HG02852 (cell line): ENCODE data around the gene HOXB13.
"Not testable (repeated sequence)": the region's sequence is repeated elsewhere in the genome, so short reads cannot be mapped to it uniquely, and the experiment has no call there.

Experiments used
- ATAC-seq: cut with Tn5 transposase; IDR thresholded peaks from one replicate; pipeline ENCODE4 v1.9.1; 2021; ENCODE audit warnings: mild to moderate bottlenecking, moderate library complexity; ENCODE audit not compliant: unreplicated experiment

The HOXB13 gene

DNA sequence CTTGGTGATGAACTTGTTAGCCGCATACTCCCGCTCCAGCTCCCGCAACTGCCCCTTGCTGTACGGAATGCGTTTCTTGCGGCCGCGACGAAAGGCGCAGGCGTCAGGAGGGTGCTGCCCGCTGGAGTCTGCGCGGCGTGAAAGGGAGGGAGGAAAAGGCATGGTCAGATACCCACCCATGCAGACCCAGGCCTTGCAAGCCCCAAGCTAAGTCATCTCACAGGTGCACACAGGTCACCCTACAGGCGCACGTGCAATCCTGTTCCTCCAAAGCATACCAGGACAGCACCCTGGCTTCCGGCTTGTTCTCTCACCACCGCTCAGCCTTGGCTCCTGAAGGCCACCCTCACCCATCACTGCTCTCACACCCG is 1.6 kb downstream of the HOXB13 start:
- ATAC-seq = no peak

DNA sequence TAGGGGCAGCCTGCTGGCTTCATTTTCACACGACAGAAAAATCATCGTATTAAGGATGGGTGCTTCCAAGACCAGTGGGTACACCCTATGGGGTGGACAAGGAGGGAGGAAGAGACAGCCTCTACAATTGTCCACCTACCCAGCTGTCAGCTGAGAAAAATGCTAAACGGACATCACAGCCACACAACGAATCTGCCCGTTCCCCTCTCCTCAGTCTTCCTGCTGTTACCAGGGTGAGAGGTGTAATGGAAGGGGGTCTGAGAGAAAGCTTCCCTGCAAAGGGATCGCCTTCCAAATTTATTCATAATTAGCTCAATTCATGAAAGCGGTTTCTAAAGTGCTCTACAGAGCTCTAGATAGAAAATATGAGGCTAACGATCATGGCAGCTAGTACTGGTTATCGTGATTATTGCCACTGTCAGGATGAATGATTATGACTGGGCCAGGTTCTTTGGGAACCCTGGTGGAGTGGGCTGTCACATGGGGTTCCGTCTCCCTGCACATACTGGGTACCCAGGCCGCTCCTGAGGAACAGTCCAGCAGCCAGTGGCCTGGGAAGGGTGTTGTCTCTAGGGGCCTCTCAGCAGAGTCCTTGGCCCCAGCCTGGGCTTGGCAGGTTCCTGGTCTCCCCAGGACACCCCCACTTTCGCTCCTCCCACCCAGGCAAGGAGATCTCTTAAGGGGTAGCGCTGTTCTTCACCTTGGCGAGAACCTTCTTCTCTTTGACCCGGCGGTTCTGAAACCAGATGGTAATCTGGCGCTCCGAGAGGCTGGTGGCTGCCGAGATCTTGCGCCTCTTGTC is 2.2 kb downstream of the HOXB13 start:
- no peak for ATAC-seq

DNA sequence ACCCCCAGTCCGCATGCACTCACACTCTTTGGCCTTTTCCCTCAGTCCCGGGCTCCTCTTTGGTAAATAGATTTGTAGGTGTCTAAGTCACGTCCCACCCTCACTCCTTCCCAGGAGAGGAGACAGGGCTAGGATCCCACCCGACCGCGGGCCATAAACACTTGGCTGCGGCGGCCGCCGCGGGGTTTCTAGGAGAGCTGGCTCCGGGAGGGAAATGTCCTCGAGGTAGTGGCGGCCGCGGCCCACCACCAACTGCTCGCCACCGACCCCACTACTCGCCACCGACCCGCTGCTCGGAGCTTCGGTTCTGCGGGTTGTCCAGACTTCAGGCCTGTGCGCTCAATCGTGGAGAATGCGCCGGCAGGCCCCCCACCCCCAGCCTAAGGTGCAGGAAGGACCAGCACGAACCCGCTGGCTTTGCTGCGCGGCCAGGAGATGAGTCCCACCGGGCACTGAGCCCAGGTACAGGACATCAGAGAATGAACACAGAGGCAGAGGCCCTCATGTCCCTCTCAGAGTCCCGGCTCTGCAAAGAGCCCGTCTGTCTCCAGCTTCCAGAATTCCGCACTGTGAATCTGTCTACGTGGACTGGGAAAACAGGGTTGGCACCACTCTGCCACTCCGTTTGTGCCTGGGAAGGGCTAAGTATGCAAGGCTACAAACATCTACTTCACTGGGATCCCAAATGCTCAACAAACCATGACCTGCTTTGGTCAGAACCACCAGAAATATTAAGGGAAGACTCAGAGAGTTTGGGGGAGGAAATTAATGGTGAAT is 3.1 kb downstream of the HOXB13 start:
- ATAC-seq = no peak

DNA sequence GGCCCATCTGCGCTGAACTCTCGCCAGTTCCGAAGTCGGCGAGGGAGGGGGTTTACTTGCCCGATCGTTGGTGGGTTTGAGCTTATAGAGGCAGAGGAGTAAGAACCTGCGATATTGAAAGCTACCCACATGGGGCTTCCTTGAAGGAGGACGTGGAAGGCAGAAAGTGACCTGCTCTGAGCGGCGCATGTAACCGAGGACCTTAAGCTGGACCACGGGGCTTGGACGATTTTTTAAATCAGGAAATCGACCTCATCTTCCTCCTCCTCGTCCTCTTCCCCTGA is 3.6 kb downstream of the HOXB13 start:
- no peak for ATAC-seq

DNA sequence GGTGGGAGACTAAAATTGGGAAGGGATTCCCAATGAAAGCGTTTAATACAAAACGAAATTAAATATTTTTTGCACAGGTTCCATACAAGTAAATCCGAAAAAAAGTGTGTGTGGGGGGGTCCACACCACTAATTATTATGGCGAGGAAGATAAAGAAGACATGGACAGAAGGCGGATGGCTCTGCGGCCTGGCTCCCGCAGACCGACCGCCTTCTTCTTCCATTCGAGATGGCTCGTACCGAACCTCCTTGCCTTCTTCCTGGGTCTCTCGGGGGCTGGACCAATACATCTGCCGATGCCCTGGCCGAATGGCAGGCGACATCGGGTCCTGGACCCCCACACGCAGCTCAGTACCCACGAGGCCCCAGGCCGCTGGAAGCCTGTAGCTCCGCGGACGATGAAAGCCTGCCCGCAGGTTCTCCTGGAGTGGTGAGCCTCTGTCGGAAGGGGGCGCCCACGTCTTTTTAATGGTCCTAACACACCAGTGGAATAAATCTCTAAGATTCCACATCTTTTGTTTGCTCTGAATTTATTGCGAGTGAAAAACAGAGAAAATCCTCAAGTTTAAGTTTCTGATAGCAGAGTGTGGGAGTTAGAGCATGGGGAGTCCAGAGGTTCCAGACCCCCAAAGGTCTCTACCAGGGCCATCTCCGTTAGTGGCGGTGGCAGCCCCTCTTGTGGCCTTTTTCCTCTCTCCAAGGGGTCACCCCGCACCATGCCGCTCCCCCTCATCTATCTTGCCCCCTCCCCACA is 4.1 kb downstream of the HOXB13 start:
- no peak for ATAC-seq

DNA sequence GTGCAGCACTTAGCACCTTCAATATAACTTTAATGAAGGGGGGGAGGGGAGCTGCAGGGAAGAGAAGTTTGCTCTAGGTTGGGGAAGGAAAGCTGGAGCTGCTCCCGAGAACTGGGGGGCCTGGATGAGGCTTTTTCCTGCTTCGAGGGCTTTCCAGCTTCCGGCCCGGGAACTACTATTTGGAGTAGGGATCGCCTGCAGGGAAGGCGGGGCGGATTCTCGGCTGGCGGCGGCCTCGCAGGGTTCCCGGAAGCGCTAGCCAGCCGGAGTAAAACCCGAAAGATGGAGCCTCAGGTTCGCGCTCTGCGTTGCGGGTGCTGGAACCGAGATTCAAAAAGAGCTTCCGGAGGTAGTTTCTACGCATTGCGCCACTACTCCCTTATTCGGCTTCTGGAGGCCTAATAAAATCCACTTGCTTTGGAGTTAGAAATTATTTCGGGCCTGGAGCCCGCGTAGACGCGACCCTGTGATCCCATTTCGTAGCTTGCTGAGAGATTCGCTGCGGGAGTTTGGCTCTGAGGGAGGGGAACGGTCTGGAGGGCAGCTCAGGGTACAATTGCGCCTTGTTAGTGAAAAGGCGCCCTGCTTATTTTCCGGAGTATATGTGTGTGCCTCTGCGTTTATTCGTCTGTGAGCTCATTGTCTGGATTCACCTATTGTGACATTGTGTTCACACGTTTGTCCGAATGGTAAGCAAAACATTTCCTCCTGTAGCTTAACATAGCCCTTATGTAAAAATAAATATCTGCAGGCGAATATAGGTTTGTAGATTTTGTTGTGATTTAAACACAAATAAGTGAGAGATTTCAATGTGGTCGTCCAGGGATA is 4.9 kb downstream of the HOXB13 start:
- no peak for ATAC-seq

DNA sequence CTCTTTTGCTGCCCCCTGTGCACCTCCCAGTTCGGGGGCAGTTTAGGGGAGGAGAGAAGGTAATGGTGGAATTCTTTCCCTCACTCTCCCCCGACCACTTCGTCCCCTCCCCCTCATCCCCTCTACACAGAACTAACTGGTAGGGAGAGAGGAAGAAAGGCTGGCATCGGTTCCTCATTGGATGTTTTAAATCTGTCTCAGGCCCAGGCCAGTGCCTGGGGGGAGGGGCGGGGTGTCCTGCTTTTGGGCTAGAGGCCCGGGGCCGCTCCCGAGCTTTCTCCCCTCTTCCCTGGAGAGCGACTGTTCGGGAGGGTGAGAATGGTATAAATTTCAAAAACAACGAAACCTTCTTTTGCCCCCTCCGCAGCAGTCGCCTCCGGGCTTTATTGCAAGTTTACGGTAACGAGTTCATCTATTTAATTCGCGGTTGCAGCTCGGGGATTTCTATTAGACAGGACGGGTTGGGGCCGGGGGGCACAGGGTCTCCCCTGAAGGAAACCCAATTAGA is 5.6 kb downstream of the HOXB13 start, which contains the start of gene PRAC2:
TSS of gene PRAC2 (plus strand) at position 271 of the 508 bp plus-strand sequence. CDS start 1,226 bp downstream, outside the sequence.
- ATAC-seq = no peak

DNA sequence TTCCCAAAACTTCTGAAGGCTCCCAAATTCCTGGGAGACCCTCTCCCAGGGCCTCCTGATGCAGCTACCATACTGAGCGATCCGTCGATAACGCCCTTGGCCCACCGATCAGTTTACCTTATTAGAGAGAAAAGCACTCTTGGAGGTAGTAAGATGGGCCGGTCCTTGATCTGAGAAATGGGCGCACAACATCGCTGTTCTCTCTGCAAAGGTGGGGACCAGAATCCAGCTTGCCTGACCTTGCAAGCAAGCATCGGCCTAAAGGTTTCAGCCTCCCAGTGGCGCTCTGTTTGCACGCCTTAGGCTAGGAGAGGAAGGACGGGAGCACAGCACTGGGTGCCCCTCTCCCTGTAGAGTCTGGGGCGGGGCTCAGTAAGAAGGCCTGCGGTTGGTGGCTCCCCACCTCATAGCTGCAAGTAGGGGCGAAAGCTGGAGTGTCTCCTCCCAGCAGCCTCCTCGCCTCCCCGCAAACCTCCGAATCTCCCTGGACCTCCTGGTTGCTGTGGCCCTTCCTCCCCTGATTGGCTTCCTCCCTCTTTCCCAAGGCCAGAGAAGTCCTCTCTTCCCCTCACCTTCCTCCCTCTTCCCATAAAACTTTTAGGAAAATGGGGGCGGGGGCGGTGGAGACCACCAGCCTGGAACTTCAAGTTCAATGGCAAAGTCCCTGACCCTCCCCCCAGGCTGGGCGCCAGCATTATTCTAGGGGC is 6.2 kb downstream of the HOXB13 start, which contains the start of gene PRAC1:
TSS of gene PRAC1 (minus strand) at position 318 of the 707 bp plus-strand sequence. CDS start at position 192, 126 bp downstream.
- ATAC-seq = no peak

DNA sequence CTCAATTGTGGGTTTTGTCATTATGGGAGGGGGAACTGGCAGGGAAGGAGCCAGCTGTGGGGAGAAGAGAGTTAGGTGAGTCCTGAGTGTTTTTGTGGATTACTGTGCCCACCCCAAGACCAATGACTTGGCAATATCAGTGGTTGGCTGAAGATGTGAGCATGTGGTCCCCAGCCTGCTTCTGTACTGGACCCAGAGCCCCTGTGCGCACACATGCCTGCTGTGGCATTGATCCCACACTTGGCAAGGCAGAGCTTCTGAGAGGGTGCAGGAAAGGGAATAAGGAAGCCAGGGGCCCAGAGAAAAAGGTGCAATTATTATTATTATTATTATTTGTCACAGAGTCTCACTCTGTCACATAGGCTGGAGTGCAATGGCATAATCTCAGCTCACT is 7.5 kb downstream of the HOXB13 start:
- ATAC-seq = no peak

DNA sequence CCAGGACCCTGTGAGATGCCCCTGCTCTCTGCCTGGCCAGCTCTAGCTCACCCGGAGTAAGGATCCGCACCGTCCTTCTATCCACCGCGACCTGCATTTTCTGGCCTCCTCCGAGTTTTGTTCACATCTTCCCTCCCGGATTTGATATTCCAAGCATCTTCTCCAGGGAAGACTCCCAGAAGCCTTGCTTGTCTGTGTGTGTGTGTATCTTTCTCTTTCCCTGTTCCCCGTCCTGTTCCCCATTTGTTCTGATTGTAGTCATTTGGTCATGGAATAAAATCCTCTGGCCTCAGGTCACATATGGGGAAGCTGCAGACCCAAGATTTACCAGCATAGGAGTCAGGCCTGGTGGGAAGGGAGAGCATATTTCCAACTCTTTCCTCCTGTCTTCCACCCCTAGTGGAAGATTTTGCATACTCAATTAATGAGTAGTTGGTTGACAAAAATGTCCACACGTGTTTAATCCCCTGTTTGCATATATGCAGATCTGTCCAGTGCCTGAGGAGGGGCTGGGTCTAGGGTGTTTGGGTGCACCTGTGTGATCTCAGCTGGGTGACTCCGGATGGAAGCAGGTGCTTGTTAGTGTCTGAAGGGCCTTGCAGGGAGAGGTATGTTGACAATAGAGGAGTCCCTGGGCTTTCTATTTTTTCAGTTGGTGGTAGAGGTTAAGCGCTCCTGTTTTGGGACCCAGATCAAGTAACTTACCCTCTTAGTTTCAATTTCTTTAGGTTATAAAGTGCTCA is 8.1 kb downstream of the HOXB13 start:
- ATAC-seq = no peak

DNA sequence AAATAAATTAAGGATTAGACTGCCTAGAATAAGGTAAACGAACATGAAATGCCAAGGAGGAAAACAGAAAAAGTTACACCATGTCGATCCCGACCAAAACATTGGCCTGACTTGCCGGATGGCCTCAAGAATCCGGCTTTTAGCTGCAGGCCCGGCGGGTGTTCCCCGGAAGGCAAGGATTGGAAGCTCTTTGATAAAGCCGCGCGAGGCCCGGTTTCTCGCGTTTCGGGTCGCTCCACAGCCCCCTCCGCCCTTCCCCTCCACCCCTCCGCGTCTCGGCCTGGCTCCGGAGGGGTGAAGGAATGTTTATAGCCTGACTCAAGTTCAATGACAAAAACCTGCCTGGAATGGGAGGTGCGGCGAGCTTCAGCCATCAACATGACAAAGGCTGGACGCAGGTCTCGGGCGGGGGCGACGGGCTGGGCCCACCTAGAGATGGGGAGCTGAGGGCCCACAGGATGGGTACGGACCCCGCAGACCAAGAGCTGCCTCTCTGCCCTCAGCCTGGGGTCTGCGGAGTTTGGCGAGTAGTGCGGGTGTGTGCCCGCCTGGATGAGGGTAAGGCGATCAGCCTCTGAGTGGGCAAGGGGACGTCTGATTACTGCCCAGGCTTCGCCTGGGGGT is 8.8 kb downstream of the HOXB13 start:
- no peak for ATAC-seq

DNA sequence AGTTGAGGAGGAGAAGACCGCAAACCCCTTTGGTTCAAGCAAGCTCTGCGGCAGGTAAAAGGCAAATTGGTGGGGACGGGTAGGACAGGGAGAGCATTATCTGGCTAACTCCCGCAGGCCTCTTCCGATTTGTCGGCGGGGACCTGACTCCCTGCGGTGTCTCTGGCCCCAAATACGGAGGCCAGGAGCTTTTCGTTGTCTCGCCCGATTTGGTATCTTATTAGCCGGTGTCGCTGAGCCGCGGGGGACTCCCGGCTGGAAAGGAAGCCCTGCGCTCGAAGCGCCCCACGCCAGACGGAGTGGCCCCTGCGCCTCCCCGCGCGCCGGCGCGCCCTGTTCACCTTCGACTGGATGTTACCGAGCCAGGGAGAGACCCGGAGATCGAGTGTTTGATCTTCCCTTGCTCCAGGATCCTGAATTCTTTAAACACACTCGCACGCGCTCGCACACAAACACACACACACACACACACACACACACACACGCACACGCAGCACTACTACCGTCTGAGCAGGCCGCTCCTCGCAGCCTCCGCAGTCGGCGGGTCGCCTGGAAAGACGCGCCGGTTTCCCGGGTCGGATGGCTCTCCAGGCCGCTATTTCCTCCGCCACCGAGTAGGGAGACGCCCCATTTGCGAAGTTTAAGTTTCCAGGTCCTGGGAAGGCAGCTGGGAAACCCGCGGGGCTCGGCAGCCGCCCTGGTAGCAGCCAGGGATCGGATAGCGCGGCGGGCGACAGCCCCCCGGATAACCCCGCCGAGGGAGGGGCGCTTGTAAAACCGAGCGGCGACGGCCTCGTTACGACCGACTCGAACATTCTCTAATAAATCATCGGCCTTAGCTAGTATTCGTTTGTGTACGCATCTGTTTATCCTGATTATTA is 9.5 kb downstream of the HOXB13 start:
- no peak for ATAC-seq

DNA sequence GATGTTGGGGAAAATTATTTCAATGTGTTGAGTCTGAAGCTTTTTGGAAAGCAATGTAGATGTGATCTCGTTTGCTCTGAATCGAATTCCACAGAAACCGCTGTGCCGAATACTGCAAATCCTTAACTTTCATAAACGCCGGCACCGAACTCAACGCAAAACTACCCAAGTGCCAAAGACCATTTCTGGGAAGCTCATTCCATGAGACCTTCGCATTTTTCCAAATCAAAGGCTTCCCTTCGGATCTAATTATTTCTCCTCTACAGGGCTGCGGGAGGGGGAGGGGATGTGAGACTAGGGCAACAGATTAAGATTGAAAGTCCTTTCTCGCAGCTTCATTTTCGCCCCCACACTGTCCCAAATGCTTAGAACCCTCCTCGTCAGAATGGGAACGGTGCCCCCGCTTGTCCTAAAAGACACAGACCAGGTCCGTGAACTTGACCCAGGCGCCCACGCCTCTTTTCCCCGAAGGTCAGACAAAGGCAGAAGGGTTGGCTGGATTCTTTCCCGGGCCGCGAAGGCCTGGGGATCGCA is 10.3 kb downstream of the HOXB13 start:
- no peak for ATAC-seq

DNA sequence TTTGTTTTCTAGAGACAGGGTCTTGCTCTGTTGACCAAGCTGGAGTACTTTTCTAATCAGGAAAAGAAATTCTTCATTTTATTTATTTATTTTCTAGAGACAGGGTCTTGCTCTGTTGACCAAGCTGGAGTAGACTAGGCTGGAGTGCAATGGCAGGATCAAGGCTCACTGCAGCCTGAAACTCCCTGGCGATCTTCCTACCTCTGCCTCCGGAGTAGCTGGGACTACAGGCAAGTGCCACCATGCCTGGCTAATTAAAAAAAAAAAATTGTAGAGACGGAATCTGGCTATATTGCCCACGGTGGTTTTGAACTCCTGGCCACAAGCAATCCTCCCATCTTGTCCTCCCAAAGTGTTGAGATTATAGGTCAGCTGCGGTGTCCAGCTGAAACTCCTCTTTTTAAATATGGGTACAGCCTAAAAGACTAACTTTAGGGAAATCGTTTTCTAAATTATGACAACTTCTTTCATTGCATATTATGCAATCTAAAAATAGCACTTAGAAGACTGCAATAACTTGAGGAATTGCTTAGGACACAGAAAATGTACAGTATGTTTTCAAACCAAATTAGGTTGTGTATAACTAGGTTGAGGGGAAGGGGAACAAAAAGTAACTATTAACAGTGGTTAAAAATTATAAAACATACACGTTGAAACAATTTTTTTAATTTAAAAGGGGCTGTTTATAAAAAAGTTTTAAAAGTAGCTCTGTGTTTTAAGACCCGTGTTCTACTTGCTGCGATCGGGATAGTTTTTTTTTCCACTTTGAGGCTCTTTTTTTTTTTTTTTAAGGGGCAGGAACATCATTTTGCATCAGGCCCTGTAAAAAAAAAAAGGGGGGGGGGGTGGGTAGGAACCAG is 11.0 kb downstream of the HOXB13 start:
- no peak for ATAC-seq

DNA sequence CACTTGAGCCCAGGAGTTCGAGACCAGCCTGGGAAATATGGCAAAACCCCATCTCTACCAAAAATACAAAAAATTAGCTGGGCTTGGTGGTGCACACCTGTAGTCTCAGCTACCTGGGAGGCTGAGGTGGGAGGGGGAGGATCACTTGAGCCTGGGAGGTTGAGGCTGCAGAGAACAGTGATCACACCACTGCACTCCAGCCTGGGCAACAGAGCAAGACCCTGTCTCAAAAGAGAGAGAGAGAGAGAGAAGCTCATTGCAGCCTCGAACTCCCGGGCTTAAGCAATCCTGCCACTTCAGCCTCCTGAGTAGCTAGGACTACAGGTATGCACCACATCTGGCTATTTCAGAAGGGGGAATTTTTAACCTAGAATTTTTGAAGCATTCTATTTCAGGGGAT is 12.0 kb downstream of the HOXB13 start:
- not testable (repeated sequence) for ATAC-seq
